Stimulated activated CD8-positive, alpha-beta memory T cell treated with anti-CD3 and anti-CD28 coated beads, Interleukin-4, amount 100 ng/mL, for 4 hours (primary cell): ENCODE measurements around the gene ANAPC4.

Experiments
- DNase-seq, 2 donors: peaks; one replicate each; pipeline ENCODE4 v3.0.0-alpha.2; 2020; ENCODE audit warnings: low read depth in 2 of 2, low spot score in 1 of 2

Gene ANAPC4

DNA sequence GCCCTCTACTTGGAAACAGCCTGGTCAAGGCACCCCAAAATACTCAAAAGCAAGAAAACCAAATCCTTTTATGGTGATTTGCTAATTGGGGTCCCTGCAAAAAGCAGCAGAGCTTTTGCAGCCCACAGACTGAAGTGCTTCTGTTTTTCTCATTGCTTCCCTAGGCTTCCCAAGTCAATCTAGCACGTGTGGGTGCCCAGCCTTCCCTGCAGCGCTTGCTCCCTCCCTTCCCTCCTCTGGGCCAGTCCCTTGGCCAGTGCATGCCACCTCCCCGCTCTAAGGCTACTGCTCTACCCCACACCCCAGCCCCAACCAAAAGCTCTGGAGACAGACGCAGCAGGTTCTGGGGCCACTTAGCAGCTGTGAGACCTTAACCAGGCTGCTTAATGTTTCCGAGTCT, 53.6 kb downstream of the ANAPC4 start:
- no peak for DNase-seq

DNA sequence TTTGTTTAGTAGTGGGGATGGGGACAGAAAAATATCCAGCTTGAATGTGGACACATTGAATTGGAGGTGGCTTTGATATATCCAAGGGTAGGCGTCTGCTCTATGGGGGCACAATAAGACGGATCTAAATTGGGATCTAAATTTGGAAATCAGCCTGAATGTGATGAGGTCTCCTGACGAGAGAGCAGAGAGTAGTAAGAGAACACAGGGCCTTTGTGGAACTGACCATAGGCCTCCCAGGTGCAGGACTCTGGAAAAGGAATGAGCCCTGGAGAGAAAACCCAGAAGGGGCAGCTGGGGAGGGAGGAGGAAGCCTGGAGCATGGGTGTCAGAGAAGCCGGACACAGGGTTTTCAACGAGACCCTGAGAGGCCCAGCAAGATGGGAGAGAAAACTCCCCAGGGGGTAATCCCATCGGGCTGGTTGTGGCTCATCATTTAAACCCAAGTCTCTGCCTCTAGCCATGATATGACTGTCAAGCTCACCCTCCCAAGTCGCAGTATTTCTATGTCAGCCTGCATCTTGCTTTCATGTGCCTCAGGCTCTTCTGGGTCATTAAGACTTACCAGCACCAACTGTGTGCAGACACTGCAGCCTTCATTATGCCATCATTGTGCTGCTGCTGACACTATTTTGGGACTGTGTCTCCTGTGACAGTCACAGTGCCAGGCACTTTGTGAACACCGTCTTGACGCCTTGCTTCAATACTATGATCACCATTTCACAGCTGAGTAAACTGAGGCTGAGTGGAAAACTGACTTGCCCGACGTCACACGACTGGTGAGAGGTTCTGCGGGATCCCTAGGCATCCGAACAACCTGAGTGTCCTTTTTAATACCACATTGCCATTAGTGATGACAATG, 57.1 kb downstream of the ANAPC4 start:
- no peak for DNase-seq

DNA sequence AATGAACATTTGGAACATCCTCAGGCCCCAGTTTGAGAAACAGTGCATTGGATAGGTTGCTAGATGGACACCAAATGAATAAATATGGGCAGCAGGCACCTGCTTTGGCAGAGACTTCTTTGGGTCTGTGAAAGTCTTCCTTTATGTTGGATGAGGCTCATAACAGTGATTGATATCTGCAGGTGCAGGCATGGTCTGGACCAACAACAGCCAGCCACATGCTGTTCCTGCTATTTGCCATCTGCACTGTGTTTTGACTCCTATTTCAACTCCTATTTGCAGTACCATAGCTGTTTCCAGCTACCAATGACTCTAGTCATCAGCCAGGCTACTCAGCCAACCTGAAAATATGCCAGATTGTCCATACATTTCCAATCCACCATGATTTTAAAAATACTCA, 60.9 kb downstream of the ANAPC4 start:
- DNase-seq, result no peak

DNA sequence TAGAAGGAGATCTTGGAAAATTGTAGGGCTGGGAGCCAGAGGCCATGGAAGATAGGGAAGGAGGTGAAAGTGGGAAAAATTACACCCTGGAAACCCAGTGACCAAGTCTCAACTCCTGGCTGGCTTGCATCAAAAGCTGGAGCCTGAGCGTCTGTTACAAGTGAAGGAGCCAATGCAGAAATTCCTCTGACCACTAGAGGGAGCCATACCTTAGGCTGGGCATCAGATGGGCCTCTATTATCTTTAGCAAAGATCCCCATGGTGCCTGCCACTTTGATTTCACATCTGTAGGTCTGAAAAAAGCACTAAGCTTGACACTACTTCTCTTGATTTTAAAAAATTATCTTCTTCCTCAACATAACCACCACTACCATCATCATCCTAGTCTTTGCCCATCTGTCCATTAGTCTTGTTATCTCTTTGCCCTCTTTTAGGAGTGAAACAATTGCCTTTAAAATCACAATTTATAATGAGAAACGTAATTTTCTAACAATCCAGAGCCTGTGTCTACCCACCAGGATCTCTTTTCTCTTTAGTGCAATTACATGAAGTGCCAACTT, 62.9 kb downstream of the ANAPC4 start:
- DNase-seq, result no peak

DNA sequence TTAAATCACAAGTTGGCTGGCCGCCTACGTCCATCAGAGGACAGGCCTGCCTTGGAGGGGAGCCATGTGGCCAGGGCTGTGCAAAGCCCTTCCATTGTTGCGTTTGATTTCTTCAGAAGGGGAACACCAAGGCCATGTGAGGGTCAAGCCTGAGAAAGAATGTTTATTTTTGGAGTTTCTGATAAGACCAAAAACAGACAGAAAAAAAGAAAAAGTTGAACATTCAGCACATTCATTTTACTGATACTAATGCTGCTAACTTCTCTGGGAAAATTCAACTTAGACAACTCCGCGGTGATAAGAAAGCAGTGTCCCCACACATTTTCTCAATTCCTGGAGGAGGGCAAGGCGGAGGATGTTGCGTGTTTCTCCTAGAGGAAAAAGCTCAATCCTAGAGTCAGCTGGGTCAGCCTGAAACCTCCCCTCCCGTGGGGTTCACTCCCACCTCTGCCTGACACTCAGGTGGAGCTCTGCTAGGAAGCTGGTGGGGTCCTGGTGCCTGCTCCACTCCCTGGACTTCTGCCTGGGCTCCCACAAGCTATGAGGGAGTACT, 63.5 kb downstream of the ANAPC4 start:
- DNase-seq, result no peak

DNA sequence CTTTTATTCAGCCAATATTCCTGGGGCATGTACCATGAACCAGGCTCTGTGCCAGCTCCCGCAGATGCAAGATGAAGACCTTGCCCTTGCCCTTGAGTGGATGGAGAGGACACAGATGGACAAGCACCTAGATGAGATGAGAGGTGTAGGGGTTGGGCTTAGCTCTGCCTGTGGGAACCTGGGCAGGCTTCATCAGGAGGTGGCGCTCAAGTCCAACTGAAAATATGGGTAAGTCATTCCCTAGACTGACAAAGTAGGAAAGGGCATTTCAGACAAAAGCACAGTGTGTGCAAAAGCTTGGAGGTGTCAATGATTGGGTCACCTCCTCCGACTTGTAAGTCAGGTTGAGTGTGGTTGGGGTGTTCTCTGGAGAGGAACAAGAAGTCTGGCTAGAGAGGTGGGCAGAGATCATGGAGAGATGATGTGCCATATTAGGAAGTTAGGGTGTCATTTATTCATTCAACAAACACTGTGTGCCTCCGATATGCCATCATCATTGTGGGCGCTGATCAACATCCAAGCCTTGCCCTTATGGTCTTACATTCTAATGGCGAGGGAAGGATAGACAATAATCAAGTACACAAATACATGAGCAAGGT, 64.6 kb downstream of the ANAPC4 start:
- no peak for DNase-seq

DNA sequence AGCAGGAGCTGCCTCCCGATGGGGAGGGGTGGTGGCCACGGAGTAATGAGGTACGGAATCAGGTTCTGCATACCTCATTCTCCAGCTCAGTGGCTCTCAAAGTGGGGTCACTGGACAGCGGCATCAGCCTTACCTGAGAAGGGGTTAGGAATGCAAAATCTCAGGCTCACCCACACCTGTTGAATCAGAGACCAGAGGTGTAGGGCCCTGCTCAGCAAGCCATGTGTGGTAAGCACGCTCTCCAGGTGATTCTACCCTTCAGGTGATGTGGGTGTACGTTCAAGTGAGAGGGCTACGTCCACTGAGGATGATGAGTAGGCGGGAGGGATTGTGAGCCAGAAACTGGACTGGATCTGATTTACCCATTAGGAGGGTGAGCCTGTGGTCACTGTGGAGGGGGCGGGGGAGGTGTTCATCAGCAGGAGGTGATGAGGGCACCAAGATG, 65.8 kb downstream of the ANAPC4 start:
- no peak for DNase-seq

DNA sequence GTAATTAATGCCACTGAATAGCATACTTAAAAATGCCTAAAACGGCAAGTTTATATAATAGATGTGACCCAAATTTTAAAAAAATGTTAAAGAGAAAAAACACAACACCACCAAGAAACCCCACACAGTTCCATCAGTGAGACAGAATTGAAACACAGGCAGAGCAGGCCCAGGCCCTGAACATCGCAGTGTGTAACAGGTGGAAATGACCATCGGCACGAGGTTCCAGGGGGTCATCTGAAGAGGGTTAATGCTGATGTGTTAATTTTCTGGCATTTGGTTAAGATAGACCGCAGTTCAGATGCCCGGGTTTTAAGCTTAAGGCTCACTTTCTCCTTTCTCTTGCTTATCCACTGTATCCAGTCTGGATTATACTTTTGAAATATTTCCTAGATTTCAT, 66.8 kb downstream of the ANAPC4 start:
- DNase-seq, result no peak

DNA sequence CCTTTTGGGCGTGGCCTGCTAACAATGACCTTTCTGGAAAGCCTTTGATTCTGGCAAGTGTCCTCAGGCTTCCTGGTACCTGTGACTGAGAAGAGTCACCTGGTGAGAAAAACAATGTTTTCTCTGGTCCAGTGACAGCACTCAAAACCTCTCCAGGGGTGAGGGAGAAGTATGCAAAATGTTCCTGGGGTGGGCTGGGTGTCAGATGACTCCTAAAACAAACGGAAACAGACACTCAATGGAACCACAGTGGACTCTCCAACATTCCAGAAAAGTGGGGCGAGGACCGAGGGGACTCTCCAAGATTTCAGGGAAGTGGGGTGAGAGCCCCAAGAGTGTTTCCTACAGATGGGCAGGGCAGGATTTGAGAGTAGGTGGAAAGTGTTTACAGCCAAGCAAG, 69.5 kb downstream of the ANAPC4 start:
- no peak for DNase-seq

DNA sequence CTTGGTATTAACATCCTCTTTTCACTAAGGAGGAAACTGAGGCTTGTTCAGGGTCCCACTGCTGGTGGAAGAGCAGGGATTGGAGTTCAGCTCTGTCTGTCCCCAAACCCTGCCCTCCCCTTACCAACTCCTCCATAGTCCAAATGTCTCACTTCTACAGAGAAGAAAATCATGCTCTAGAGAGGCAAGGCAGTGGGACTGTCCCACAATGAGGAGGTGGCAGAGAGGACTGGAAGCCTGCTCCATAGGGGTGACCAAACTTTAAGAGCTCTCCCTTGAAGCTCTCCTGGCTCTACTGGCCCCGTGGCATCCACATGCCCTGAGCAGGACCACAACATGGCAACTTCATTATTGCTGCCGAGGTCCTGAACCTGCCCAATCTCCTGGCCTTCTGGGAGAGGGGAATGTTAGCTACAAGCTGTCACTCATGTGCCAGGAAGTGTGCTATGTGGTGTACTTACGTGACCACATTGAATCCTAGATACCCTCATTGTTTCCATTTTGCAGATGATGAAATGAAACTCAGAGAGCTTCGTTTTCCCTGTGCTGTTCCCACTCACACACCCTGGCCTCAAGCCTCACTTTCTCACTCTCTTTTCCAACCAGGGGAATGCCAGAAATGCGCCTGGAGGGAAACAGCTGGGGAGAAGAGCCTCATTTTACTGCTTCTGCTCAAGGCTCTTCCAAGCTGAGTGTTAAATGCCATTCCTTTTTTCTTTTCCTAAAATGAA, 71.5 kb downstream of the ANAPC4 start:
- DNase-seq, result no peak

DNA sequence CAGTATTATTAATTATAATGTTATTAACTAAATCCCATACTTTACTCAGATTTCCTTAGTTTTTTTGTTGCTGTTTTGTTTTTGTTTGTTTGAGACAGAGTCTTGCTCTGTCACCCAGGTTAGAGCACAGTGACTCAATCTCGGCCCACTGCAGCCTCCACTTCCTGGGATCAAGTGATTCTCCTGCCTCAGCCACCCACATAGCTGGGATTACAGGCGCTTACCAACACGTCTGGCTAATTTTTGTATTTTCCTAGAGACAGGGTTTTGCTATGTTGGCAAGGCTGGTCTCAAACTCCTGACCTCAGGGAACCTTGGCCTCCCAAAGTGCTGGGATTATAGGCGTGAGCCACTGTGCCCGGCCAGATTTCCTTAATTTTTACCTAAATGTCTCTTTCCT, 72.2 kb downstream of the ANAPC4 start:
- no peak for DNase-seq

DNA sequence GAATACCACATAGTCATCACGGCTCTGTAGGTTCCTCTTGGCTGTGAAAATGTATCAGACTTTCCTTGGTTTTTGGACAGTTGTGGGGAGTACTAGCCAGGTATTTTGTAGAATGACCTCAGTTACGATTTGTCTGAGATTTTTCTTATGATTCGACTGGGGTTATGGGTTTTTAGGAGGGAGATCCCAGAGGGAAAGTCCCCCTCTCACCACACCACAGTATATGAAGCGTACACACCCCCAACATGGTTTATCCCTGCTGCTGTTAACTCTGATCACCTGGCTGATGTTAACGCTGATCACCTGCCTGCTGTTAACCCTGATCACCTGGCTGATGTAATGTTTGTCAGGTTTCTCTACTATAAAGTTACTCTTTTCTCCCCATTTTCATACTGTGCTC, 72.6 kb downstream of the ANAPC4 start:
- DNase-seq, result no peak

DNA sequence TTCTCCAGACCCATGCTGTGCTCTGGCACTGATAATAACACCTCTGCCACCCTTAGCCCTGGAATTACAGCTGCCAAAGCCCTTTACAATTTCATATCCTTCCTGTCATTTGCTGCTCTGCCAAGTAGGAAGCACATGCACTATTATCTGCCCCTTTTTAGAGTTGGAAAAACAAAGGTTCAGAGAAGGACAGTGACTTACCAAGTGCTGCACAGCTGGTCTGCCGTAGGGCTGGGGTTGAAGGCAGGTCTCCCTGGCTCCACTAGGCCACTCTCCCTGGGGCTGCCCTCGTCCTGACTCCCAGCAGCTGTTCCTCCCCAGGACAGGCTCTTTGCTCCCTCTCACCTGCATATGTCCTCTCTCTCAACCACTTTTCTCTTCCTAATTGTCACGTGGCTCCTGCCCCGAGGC, 73.4 kb downstream of the ANAPC4 start:
- no peak for DNase-seq

DNA sequence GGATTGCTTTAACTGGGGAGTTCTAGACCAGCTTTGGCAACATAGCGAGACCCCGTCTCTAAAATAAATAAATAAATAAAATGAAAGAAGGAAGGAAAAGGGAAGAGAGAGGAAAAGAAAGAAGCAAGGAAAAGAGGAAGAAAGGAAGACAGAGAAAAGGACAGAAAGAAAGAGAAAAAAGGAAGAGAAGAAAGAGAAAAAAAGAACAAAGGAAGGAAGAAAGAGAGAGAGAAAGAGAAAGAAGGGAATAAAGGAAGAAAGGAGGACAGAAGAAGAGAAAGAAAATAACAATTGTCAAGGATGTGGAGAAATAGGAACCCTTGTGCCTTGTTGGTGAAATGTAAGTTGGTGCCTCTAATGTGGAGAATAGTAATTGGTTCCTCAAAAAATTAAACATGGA, 74.6 kb downstream of the ANAPC4 start:
- no peak for DNase-seq

DNA sequence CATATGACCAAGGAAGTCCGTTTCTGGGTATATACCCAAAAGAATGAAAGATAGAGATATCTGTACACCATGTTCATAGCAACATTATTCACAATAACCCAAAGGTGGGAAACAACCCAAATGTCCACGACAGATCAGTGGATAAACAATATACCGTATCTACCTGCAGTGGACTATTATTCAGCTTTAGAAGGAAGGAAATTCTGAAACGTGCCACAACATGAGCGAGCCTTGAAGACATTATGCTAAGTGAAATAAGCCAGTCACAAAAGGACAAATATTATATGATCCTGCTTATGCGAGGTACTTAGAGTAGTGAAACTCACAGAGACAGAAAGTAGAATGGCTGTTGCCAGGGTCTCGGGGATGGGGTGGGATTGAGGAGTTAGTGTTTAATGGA, 75.0 kb downstream of the ANAPC4 start:
- no peak for DNase-seq

DNA sequence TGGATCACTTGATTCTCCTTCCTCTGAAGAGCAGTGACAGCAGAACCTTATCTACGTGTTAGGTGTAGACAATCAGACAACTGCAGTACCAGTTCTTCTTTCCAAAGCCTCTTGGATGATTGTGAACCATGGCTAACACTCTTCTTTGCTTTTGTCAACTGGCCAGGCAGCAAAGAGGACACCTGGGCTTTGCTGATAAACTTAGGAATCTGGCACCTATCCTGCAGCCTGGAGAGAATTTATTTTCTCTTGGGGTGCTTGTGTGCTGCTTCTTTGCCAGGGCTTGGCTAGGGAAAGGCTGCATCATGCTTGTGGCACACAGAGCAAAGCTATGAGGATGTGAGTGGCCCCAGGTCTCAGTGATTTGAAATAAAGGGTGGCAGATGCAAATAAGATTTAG, 77.4 kb downstream of the ANAPC4 start:
- no peak for DNase-seq

DNA sequence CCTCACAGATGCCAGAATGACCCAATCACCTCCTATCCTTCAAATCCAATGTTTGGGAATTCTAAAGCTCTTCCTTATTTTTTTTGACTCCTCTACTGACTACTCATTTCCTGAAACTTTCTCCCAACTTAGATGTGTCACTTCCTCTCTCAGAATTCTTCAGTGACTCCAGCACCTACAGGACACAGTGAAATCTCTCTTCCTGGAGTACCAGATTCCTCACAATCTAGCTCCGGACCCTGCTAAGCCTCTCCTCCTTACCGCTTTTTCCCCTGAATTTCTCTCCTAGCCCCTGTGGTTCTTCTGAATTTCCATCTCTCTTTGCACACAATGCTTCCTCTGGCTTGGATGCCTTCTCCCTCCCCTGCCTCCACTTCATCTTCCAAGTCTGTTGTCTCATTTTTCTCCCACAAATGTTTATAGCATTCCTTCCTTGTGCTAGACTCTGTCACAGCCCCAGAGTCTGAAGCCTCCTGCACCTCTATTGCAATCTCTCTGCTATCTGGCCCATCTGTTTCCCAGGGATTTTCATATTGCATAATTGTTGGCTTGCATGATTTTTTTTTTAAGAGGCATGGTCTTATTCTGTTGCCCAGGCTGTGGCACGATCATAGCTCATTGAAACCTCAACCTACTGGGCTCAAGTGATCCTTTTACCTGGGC, 80.1 kb downstream of the ANAPC4 start:
- DNase-seq, result no peak

DNA sequence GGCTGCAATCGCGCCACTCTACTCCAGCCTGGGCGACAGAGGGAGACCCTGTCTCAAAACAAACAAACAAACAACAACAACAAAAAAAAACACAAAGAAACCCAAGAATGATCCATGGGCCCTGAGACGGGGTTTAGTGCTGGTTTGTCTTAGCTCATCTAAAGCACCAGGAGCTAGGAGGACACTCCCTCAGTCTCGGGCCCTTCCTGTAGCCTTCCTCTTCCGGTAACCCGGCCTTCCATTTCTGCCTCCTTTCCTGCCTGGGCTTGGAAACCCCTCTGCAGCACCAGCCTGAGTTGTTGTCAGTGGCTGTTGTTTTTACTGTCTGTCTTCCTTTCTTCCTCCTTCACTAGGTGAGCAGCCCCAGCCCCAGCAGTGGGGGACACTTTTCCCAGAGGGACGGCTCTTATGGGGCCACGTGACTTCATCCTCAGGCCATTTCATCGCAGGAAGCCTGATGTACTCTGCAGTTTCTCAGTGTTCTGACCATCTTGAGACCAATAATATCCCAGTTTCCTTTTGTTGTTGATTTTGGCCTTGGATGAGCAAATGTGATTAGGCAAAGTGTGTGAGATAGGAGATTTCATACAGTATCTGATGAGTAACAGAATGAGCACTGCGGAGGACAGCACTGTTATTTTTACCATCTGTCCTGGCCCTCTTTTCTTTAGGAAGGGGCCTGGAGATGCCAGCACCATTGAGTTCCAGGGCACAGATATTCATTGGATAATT, 90.1 kb downstream of the ANAPC4 start:
- DNase-seq, result no peak

DNA sequence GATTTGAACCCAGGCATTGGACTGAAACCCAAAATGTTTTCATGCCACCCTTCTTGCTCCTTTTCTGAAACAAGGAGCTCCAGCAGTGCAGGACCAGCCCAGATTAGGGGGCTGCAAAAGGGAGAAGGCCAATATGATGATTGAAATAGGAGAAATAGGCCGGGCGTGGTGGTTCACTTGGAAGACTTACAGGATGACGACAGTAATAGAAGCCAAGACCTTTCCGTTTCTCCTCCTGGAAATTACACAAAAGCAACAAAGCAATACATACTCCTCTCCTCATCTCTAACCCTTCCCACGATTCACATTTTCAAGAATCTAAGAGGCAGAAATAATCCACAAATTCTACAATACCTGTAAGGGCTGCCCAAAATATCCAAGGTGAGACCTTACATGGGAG, 90.8 kb downstream of the ANAPC4 start:
- DNase-seq, result no peak
